ENCODE results near the gene ATP2C2.

Gene ATP2C2

DNA sequence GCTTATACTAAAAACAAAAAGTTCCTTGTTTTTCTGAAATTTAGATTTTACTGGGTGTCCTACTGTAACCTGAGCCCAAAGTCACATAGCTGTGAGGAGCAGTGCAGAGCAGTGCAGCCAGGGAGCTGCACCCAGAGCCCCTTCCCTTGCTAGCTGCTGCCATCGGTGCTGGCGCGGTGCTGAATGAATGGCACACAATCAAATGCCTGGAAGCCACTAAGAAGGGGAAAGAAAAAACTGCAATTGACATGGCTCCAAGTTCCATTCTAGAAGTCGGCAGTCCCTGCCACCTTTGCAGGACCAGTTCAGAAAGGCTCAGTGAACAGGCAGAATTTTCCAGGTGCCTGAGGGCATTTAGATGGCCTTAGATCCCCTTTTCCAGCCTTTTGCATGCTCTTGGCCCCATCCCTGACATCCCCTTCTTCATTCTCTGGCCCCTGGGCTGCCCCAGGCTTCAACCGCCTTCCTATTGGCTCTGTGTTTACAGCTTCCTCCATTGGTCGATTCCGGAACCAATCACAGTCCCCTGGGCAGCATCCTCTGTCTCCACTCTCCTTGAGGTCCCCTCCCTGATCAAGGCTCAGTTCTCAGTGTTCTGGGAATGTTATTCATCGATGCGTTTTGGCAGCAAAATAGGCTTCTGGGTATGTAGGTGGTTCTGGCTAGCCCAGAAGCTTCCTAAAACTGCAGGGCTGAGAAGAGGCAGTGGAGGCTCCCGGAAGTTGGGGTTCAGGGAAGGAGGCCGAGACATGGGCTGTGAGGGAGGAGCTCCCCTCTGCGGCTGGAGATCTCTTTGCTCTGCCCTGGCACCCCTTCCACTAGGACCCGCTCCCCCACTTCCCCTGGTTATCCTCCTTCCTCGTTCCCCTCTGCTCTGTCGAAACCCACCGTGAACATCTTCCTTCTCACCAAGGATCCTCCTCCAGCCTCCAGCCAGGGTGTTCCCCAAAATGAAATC lies 37.9 kb downstream of the ATP2C2 start:
- TF ChIP-seq, protein P1, sequence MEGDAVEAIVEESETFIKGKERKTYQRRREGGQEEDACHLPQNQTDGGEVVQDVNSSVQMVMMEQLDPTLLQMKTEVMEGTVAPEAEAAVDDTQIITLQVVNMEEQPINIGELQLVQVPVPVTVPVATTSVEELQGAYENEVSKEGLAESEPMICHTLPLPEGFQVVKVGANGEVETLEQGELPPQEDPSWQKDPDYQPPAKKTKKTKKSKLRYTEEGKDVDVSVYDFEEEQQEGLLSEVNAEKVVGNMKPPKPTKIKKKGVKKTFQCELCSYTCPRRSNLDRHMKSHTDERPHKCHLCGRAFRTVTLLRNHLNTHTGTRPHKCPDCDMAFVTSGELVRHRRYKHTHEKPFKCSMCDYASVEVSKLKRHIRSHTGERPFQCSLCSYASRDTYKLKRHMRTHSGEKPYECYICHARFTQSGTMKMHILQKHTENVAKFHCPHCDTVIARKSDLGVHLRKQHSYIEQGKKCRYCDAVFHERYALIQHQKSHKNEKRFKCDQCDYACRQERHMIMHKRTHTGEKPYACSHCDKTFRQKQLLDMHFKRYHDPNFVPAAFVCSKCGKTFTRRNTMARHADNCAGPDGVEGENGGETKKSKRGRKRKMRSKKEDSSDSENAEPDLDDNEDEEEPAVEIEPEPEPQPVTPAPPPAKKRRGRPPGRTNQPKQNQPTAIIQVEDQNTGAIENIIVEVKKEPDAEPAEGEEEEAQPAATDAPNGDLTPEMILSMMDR (IDR thresholded peaks at IDR 0.05), result no peak

DNA sequence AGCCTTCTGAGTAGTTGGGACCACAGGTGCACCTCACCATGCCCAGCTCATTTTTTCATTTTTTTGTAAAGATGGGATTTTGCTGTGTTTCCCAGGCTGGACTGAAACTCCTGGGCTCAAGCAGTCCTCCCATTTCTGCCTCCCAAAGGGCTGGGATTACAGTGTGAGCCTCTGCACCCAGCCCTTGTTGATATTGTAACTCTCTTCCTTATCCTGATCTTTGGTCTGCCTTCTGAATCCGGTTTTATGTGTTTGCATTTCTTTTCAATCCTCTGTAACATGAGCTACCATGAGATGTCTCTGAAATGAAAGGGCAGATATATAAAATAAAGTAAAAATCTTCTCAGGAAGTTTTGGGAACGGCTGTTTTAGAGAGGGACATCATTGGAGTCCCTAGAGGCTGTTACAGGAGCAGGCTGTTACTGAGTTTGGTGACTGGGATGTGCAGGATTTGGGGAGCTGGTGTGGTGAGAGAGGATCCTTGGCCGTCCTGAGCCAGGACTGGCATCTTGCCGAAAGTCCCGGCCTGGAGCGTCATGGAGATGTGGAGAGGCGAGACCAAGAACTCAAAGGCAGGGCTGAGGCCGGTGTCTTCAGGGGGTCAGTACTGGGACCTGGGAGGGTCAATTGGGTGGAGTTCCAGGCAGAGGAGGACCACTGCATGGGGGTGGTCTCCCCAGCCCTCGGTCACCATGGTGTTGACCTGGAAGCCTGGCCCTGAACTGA lies 39.4 kb downstream of the ATP2C2 start:
- TF ChIP-seq, protein P1 (IDR thresholded peaks at IDR 0.05), result no peak

DNA sequence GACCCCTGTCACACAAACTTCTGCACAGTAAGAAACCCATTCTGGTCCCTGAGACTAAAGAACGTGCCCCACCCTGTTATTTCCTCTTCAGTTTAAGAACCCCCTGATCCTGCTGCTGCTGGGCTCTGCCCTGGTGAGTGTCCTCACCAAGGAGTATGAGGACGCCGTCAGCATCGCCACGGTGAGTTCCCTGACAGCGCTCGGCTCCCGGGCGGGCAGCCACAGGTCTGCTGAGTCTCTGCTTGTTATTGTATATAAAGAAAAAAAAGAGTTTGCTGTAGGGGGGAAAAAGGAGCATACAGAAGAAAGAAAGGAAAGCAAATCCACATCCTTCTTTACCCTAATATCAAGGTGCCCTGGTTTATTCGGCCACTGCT lies 40.0 kb downstream of the ATP2C2 start:
- TF ChIP-seq, protein P1 (IDR thresholded peaks at IDR 0.05), result no peak

DNA sequence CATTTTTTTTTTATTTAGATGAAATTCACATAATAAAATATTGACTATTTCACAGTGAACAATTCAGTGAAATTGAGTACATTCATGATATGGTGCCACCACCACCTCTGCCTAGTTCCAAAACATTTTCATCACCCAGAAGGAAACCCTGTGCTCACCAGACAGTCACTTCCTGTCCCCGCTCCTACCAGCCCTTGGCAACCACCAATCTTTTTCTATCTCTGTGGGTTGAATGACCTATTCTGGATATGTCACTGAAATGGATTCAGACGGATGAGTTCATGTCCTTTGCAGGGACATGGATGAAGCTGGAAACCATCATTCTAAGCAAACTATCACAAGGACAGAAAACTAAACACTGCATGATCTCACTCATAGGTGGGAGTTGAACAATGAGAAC lies 40.5 kb downstream of the ATP2C2 start:
- TF ChIP-seq, protein P1 (IDR thresholded peaks at IDR 0.05), result no peak

DNA sequence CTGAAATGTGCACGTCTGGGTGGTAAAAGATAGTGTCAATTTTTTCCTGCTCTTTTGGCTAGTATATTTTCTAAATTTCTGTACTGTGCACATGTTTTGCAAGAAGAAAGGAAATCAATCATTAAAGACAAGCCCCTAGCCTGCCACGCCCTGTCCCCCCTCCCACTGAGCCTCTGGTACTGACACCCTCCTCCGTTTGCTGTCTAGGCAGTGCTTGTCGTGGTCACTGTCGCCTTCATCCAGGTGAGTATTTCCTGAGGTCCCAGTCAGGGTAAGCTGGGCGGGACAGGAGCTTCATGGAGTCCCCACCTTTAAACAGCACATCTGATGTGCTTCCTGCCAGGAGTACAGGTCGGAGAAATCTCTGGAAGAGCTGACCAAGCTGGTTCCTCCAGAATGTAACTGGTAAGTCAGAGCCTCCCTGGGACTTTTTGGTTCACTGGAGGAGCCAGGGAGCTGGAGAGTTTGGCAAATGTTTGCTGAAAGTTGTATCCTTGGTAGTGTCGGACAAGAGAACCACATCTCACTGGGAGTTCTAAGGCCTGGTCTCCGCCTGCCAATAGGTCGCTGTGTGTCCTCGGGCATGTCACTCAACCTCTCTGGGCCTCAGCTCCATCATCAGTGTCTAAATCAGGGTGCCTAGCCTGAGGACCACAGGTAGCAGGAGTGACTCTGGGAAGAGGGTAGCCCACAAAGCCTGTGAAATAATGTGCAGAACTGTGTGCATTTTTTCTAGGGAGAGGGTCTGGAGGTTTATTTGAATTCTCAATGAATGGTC lies 42.2 kb downstream of the ATP2C2 start:
- TF ChIP-seq, protein P1 (IDR thresholded peaks at IDR 0.05), result no peak

DNA sequence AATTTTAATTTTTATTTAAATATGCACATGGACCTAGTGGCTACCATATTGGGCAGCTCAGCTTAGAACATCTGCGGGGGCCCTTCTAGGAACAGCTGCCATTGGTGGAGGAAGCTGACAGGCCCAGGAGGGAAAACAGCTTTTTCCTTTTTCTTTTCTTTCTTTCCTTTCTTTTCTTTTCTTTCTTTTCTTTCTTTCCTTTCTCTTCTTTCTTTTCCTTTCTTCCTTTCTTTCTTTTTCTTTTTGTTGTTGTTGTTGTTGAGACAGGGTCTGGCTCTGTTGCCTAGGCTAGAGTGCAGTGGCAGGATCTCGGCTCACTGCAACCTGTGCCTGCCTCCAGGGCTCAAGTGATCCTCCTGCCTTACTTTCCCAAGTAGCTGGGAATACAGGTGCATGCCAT lies 43.4 kb downstream of the ATP2C2 start:
- TF ChIP-seq, protein P1 (IDR thresholded peaks at IDR 0.05), result no peak

DNA sequence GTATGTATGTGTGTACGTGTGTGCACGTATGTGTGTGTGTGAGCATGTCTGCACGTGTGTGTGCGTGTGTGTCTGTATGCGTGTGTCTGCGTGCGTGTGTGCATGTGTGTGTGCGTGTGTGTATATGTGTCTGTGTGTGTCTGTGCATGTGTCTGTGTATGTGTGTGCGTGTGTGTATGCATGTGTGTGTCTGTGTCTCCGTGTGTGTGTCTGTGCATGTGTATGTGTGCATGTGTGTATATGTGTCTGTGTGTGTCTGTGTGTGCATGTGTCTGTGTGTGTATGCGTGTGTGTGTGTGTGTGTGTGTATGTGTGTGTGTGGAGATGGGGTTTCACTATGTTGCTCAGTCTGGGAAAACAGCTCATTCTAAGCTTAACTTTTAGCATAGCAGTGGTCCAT lies 43.9 kb downstream of the ATP2C2 start:
- TF ChIP-seq, protein P1 (IDR thresholded peaks at IDR 0.05), result no peak
